HepG2 (cell line): ENCODE results near the gene WDR35. TPM values are rescaled to one million over a fixed set of nuclear protein-coding genes. Genes with fewer than 3 reads are reported as not detected.

Source experiments
- GABPB1 ChIP-seq: IDR thresholded peaks from 2 replicates; pipeline ENCODE4 v1.6.1; 2016; ENCODE audit warnings: mild to moderate bottlenecking, missing genetic modification reagents, moderate library complexity, missing compliant biosample characterization
- KDM5B ChIP-seq: sonication (generic); formaldehyde crosslinking; IDR thresholded peaks from 2 replicates; pipeline ENCODE4 v1.4.0; 2020; ENCODE audit warnings: missing genetic modification reagents, mild to moderate bottlenecking, borderline replicate concordance
- NR2F6 ChIP-seq, 2 experiments: IDR thresholded peaks; 2 replicates each; pipeline ENCODE4 v1.6.1; 2016; ENCODE audit warnings: antibody characterized with exemption in 1 of 2, mild to moderate bottlenecking in 1 of 2
- PCBP1 ChIP-seq: fragments of 200-400 bp; formaldehyde crosslinking; IDR thresholded peaks from 2 replicates; pipeline ENCODE4 v1.6.1; 2017; ENCODE audit warnings: mild to moderate bottlenecking, low read depth, low read length, borderline replicate concordance
- SOX6 ChIP-seq, 2 experiments: fragments of 450-650 bp in 1 of 2; sonication (generic) in 1 of 2; formaldehyde crosslinking in 1 of 2; IDR thresholded peaks; 2 replicates each; pipeline versions ENCODE4 v1.4.0 to v1.6.1; 2017 to 2020; ENCODE audit warnings: antibody characterized with exemption in 1 of 2, mild to moderate bottlenecking in 1 of 2, missing genetic modification reagents in 1 of 2
- TFE3 ChIP-seq: IDR thresholded peaks from 2 replicates; pipeline ENCODE4 v1.6.1; 2016
- THAP11 ChIP-seq: IDR thresholded peaks from 2 replicates; pipeline ENCODE4 v1.6.1; 2016; ENCODE audit warnings: missing biosample characterization, missing genetic modification reagents
- ZBTB42 ChIP-seq: sonication (generic); formaldehyde crosslinking; IDR thresholded peaks from 2 replicates; pipeline ENCODE4 v1.5.0; 2020; ENCODE audit warnings: mild to moderate bottlenecking, missing genetic modification reagents
- ZMYM2 ChIP-seq: sonication (generic); formaldehyde crosslinking; IDR thresholded peaks from 2 replicates; pipeline ENCODE4 v1.8.0; 2022; ENCODE audit warnings: mild to moderate bottlenecking, missing genetic modification reagents
- ZNF263 ChIP-seq: sonication (generic); formaldehyde crosslinking; IDR thresholded peaks from 2 replicates; pipeline ENCODE4 v1.4.0; 2020; ENCODE audit warnings: missing genetic modification reagents
- ZNF589 ChIP-seq: sonication (generic); formaldehyde crosslinking; conservative IDR thresholded peaks from 2 replicates; pipeline ENCODE4 v1.8.0; 2022; ENCODE audit warnings: mild to moderate bottlenecking, moderate library complexity, missing genetic modification reagents
- ZNF687 ChIP-seq: sonication (generic); formaldehyde crosslinking; IDR thresholded peaks from 2 replicates; pipeline ENCODE4 v1.5.1; 2020; ENCODE audit warnings: mild to moderate bottlenecking, missing genetic modification reagents, moderate library complexity
- polyA plus RNA-seq, 8 experiments: library from polyadenylated mRNA; depleted of rRNA in 3 of 8; stranded (reverse) in 7 of 8; unstranded in 1 of 8; fragments of >200 nt; fragmentation: Illumina TruSeq in 4 of 8; extraction: Trizol in 4 of 8; gene quantifications; 2 replicates each; pipeline versions ENCODE4 v1.2.1 to v1.2.3, GENCODE V29; 2011 to 2016; ENCODE audit warnings: low read depth in 4 of 8, missing spikeins in 1 of 8, mixed read lengths in 1 of 8; ENCODE audit not compliant: insufficient read depth in 1 of 8
- total RNA-seq, 5 experiments: library from RNA; depleted of rRNA; stranded (reverse); fragments of >200 nt; fragmentation: Illumina TruSeq; extraction: Trizol; gene quantifications; 2 replicates each; pipeline ENCODE4 v1.2.3, GENCODE V29; 2016; ENCODE audit warnings: low read depth in 1 of 5

The WDR35 gene
- total and polyA plus RNA-seq, 2 of the 13 experiments (the other 11 are each of a cell fraction or from before 2014, with no cell fraction given): 11.1 to 19.6 TPM

- TF ChIP-seq TFE3 (CRISPR knock-in tag) (0 out of 2 replicates have a peak, but pooled peaks have one; percentile 24), SOX6 (IDR thresholded peaks at IDR 0.05) (no peak), SOX6 (CRISPR knock-in tag; IDR thresholded peaks at IDR 0.05) (no peak; the same call in 1 of the 2 replicates), THAP11 (CRISPR knock-in tag) (0 out of 2 replicates have a peak, but pooled peaks have one; percentile 11), PCBP1 (0 out of 2 replicates have a peak, but pooled peaks have one; percentile 13), ZNF263 (CRISPR knock-in tag) (0 out of 2 replicates have a peak, but pooled peaks have one; percentile 16), ZBTB42 (CRISPR knock-in tag) (0 out of 2 replicates have a peak, but pooled peaks have one; percentile 77), ZNF589 (CRISPR knock-in tag) (no peak), KDM5B (CRISPR knock-in tag) (0 out of 2 replicates have a peak, but pooled peaks have one; percentile 1), GABPB1 (CRISPR knock-in tag) (peak; percentile 19; the same call in 1 of the 2 replicates), NR2F6 (IDR thresholded peaks at IDR 0.05) (no peak), NR2F6 (CRISPR knock-in tag; IDR thresholded peaks at IDR 0.05) (no peak), ZNF687 (CRISPR knock-in tag) (peak; percentile 70), ZMYM2 (CRISPR knock-in tag) (no peak)
These were observed 121.0 kb downstream of the WDR35 start (continued) for GRCh38 chr2:19868701-19869580.
